H1 (cell line): Measurements from ENCODE around the gene RAB40B. TPM values are rescaled to one million over a fixed set of nuclear protein-coding genes. Genes with fewer than 3 reads are reported as not detected.

Source experiments
- CTCF ChIA-PET: fragments of 300-600 bp; sonication (Branson Sonifier 250); formaldehyde crosslinking; loops from one replicate; lab custom pipeline; 2021; ENCODE audit not compliant: partially characterized antibody; lab: Charles Lee
- POLR2A ChIA-PET: fragments of 300-600 bp; sonication (Branson Sonifier 250); formaldehyde crosslinking; loops from one replicate; lab custom pipeline; 2021; ENCODE audit warnings: inconsistent platforms; ENCODE audit not compliant: partially characterized antibody; lab: Charles Lee
- DNase-seq, 2 experiments: peaks; one replicate each; pipeline versions ENCODE4 v3.0.0 to v3.0.0-alpha.2; 2010 to 2022; ENCODE audit warnings: low spot score in 2 of 2, low read depth in 1 of 2, mixed read lengths in 1 of 2
- FAIRE-seq: peaks from 2 replicates; lab custom pipeline; 2011; peaks lifted over from hg19 to GRCh38; lab: Jason Lieb, UNC
- H2AFZ ChIP-seq: 2 replicates; pipeline ENCODE4 v1.8.1; 2012; ENCODE audit warnings: low read length, inconsistent platforms
- H2AK5ac ChIP-seq: 2 replicates; pipeline ENCODE4 v1.6.1; 2013; ENCODE audit warnings: low read depth, low read length
- H2BK120ac ChIP-seq: replicated peaks from 2 replicates; pipeline ENCODE3; 2013; ENCODE audit warnings: low read depth, low read length, inconsistent platforms
- H2BK12ac ChIP-seq: 2 replicates; pipeline ENCODE4 v1.6.1; 2013; ENCODE audit warnings: low read depth, low read length
- H2BK15ac ChIP-seq: 2 replicates; pipeline ENCODE4 v1.6.1; 2013; ENCODE audit warnings: low read length
- H2BK20ac ChIP-seq: 2 replicates; pipeline ENCODE4 v1.6.1; 2013; ENCODE audit warnings: low read length
- H2BK5ac ChIP-seq: 2 replicates; pipeline ENCODE4 v1.6.1; 2013; ENCODE audit warnings: low read depth, low read length
- H3K14ac ChIP-seq: 2 replicates; pipeline ENCODE4 v1.6.1; 2013; ENCODE audit warnings: inconsistent platforms; ENCODE audit not compliant: insufficient read length
- H3K18ac ChIP-seq: 2 replicates; pipeline ENCODE4 v1.6.1; 2013; ENCODE audit warnings: low read length; ENCODE audit errors: extremely low read depth
- H3K23ac ChIP-seq: 2 replicates; pipeline ENCODE4 v1.6.1; 2013; ENCODE audit warnings: inconsistent platforms; ENCODE audit not compliant: insufficient read length
- H3K23me2 ChIP-seq: 2 replicates; pipeline ENCODE4 v1.6.1; 2013; ENCODE audit warnings: low read depth, low read length
- H3K27ac ChIP-seq: 2 replicates; pipeline ENCODE4 v1.6.1; 2011; ENCODE audit warnings: low read depth, low read length, inconsistent platforms
- H3K27me3 ChIP-seq, 4 experiments: replicated peaks in 1 of 4; 1 replicate in 1 of 4; 2 replicates in 3 of 4; pipeline versions ENCODE4 v1.6.1 to v1.8.1; 2011 to 2013; ENCODE audit warnings: low read length in 3 of 4, mild to moderate bottlenecking in 3 of 4, inconsistent platforms in 2 of 4, mixed read lengths in 2 of 4, moderate library complexity in 1 of 4; ENCODE audit not compliant: control insufficient read depth in 3 of 4, insufficient read depth in 3 of 4; ENCODE audit errors: extremely low read depth in 1 of 4
- H3K36me3 ChIP-seq, 4 experiments: 2 replicates each; pipeline versions ENCODE4 v1.6.1 to v1.8.1; 2011 to 2013; ENCODE audit warnings: mild to moderate bottlenecking in 4 of 4, low read length in 3 of 4, moderate library complexity in 2 of 4, control low read depth in 1 of 4, inconsistent platforms in 1 of 4; ENCODE audit not compliant: insufficient read depth in 4 of 4, control insufficient read depth in 2 of 4
- H3K4ac ChIP-seq: replicated peaks from 2 replicates; pipeline ENCODE3; 2013; ENCODE audit warnings: low read length, low read depth, mixed read lengths, inconsistent platforms; ENCODE audit not compliant: insufficient read length
- H3K4me1 ChIP-seq, 4 experiments: replicated peaks in 1 of 4; 1 replicate in 1 of 4; 2 replicates in 3 of 4; pipeline versions ENCODE4 v1.6.1 to v1.8.1; 2011 to 2013; ENCODE audit warnings: low read length in 3 of 4, inconsistent platforms in 2 of 4, mixed read lengths in 1 of 4; ENCODE audit not compliant: insufficient read depth in 4 of 4, control insufficient read depth in 3 of 4
- H3K4me2 ChIP-seq, 2 experiments: 2 replicates each; pipeline versions ENCODE4 v1.6.1 to v1.8.1; 2011 to 2013; ENCODE audit warnings: low read depth in 2 of 2, low read length in 2 of 2, control low read depth in 1 of 2, inconsistent platforms in 1 of 2, mild to moderate bottlenecking in 1 of 2; ENCODE audit not compliant: insufficient read depth in 1 of 2
- H3K4me3 ChIP-seq, 4 experiments: fragments of 200-600, 300-600 bp in 1 of 4; sonication (generic), shearing (Covaris generic), sonication (Bioruptor Twin) in 1 of 4; 2 replicates each; pipeline versions ENCODE4 v1.5.1 to v1.8.1; 2011 to 2016; ENCODE audit warnings: low read length in 4 of 4, low read depth in 3 of 4, control low read depth in 2 of 4, inconsistent platforms in 2 of 4, mild to moderate bottlenecking in 2 of 4, mixed read lengths in 1 of 4, moderate library complexity in 1 of 4; ENCODE audit not compliant: insufficient read depth in 2 of 4; ENCODE audit errors: extremely low read depth in 1 of 4
- H3K56ac ChIP-seq: replicated peaks from 2 replicates; pipeline ENCODE3; 2013; ENCODE audit warnings: low read depth, mild to moderate bottlenecking, mixed read lengths, low read length, inconsistent platforms; ENCODE audit not compliant: insufficient read length
- H3K79me1 ChIP-seq: 2 replicates; pipeline ENCODE4 v1.6.1; 2013; ENCODE audit warnings: low read depth, low read length, control low read depth
- H3K79me2 ChIP-seq, 2 experiments: 2 replicates each; pipeline versions ENCODE4 v1.6.1 to v1.8.1; 2012 to 2013; ENCODE audit warnings: low read length in 2 of 2, mild to moderate bottlenecking in 2 of 2, inconsistent platforms in 1 of 2; ENCODE audit not compliant: insufficient read depth in 2 of 2, control insufficient read depth in 1 of 2
- H3K9ac ChIP-seq, 4 experiments: replicated peaks in 1 of 4; 1 replicate in 1 of 4; 2 replicates in 3 of 4; pipeline versions ENCODE4 v1.6.1 to v1.8.1; 2011 to 2013; ENCODE audit warnings: low read depth in 3 of 4, low read length in 3 of 4, control low read depth in 2 of 4, mild to moderate bottlenecking in 2 of 4, moderate library complexity in 2 of 4, inconsistent platforms in 1 of 4; ENCODE audit errors: extremely low read depth in 1 of 4
- H3K9me3 ChIP-seq, 2 experiments: 2 replicates each; pipeline versions ENCODE4 v1.6.1 to v1.8.1; 2012 to 2013; ENCODE audit warnings: mild to moderate bottlenecking in 2 of 2, moderate library complexity in 2 of 2, control low read depth in 1 of 2, inconsistent platforms in 1 of 2, low read depth in 1 of 2, low read length in 1 of 2, mixed read lengths in 1 of 2; ENCODE audit not compliant: insufficient read depth in 2 of 2
- H4K20me1 ChIP-seq, 2 experiments: replicated peaks in 1 of 2; 2 replicates each; pipeline versions ENCODE3 to v1.8.1; 2011 to 2013; ENCODE audit warnings: inconsistent platforms in 2 of 2, low read length in 2 of 2, mild to moderate bottlenecking in 1 of 2; ENCODE audit not compliant: insufficient read depth in 2 of 2, control insufficient read depth in 1 of 2
- H4K5ac ChIP-seq: 2 replicates; pipeline ENCODE4 v1.6.1; 2013; ENCODE audit warnings: low read length, low read depth, mixed read lengths, inconsistent platforms; ENCODE audit not compliant: insufficient read length
- H4K8ac ChIP-seq: 2 replicates; pipeline ENCODE4 v1.8.0; 2013; ENCODE audit warnings: mild to moderate bottlenecking, moderate library complexity, low read length, inconsistent platforms; ENCODE audit not compliant: insufficient read depth; ENCODE audit errors: extremely low read depth
- H4K91ac ChIP-seq: replicated peaks from 2 replicates; pipeline ENCODE3; 2013; ENCODE audit warnings: low read length, mixed read lengths, inconsistent platforms; ENCODE audit not compliant: insufficient read length
- ASH2L ChIP-seq: fragments of 200-600, 300-600 bp; sonication (generic); IDR thresholded peaks from one replicate; pipeline ENCODE4 v1.7.1; 2017; ENCODE audit warnings: low read length
- CTBP2 ChIP-seq: IDR thresholded peaks from 2 replicates; pipeline ENCODE4 v1.7.0; 2011; ENCODE audit warnings: borderline replicate concordance, mild to moderate bottlenecking, moderate library complexity, mixed read lengths, low read length; ENCODE audit not compliant: insufficient read depth, insufficient read length
- EGR1 ChIP-seq: IDR thresholded peaks from 2 replicates; pipeline ENCODE4 v1.6.1; 2011; ENCODE audit warnings: low read depth, low read length, borderline replicate concordance
- NANOG ChIP-seq: IDR thresholded peaks from 2 replicates; pipeline ENCODE4 v1.6.1; 2011; ENCODE audit warnings: low read length, low read depth, mild to moderate bottlenecking, inconsistent platforms; ENCODE audit not compliant: insufficient read depth, poor library complexity, severe bottlenecking
- POU5F1 ChIP-seq: IDR thresholded peaks from 2 replicates; pipeline ENCODE4 v1.6.1; 2011; ENCODE audit warnings: low read depth, mild to moderate bottlenecking, low read length, moderate library complexity
- WGBS, 2 experiments: shearing (Covaris generic) in 1 of 2; methylation state at CpG; one replicate each; pipeline versions ENCODE4 v1.1.6 to v1.1.7; 2013 to 2015; ENCODE audit warnings: low lambda C conversion rate in 2 of 2, mixed read lengths in 2 of 2, inconsistent platforms in 1 of 2, low coverage in 1 of 2, missing lambda C conversion rate in 1 of 2; ENCODE audit not compliant: insufficient replicate concordance in 2 of 2, insufficient coverage in 1 of 2, insufficient read length in 1 of 2; ENCODE audit errors: extremely low coverage in 1 of 2, missing lambda C conversion rate in 1 of 2; 5-methylcytosine and 5-hydroxymethylcytosine counted together
- long read RNA-seq, 2 experiments: library from RNA in 1 of 2; library from capped mRNA in 1 of 2; stranded (forward); transcript quantifications; one replicate each; pipeline ENCODE4 v2.0.0, GENCODE V29; 2021; ENCODE audit warnings: inconsistent platforms in 1 of 2
- polyA minus RNA-seq, 3 experiments: library from RNA; depleted of rRNA, polyadenylated mRNA; stranded (reverse); fragments of >200 nt; gene quantifications; 1 replicate in 2 of 3; 2 replicates in 1 of 3; pipeline ENCODE4 v1.2.3, GENCODE V29; 2011
- polyA plus RNA-seq, 7 experiments: library from polyadenylated mRNA; depleted of rRNA in 3 of 7; stranded (reverse) in 5 of 7; unstranded in 2 of 7; fragments of >200 nt in 5 of 7; fragments of 200-250 nt in 2 of 7; gene quantifications; 1 replicate in 5 of 7; 2 replicates in 1 of 7; 4 replicates in 1 of 7; pipeline versions ENCODE4 v1.2.1 to v1.2.3, GENCODE V29; 2011 to 2013; ENCODE audit warnings: missing spikeins in 2 of 7, mixed read lengths in 2 of 7
- total RNA-seq: library from RNA; stranded (reverse); fragmentation: NEBNext Ultra II Directional; extraction: Animal tissue kit (Norgen Biotek cat#: 25700); gene quantifications from 2 replicates; pipeline ENCODE4 v1.2.1, GENCODE V29; 2021
- TF ChIP-seq, protein P1 (sequence below): IDR thresholded peaks from 2 replicates; pipeline ENCODE4 v1.6.1; 2012; ENCODE audit warnings: inconsistent platforms

RAB40B gene, protein sequence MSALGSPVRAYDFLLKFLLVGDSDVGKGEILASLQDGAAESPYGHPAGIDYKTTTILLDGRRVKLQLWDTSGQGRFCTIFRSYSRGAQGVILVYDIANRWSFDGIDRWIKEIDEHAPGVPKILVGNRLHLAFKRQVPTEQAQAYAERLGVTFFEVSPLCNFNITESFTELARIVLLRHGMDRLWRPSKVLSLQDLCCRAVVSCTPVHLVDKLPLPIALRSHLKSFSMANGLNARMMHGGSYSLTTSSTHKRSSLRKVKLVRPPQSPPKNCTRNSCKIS
- total RNA-seq (3.1 and 3.3 TPM in 2 replicates), polyA plus RNA-seq (2011; rRNA removed) (4.6 and 7.1 TPM in 2 replicates), polyA minus RNA-seq (2011; rRNA and poly(A)+ RNA removed) (0.95 and 1.5 TPM in 2 replicates)
- 2.9 TPM for polyA plus RNA-seq (2011; cell fraction: cytosol; rRNA removed)
- 5.8 TPM for polyA plus RNA-seq (2011; cell fraction: nucleus; rRNA removed)
- 4.1 to 5.9 TPM (median 4.3 TPM) in 4 replicates for polyA plus RNA-seq (2012, experiment 1 of 2)
- polyA plus RNA-seq (2012, experiment 2 of 2), result 13.5 TPM
- 2.4 TPM for polyA plus RNA-seq (2013, experiment 1 of 2)
- polyA plus RNA-seq (2013, experiment 2 of 2), result 3.6 TPM
- polyA minus RNA-seq (2011; cell fraction: cytosol; rRNA and poly(A)+ RNA removed), result 1.1 TPM
- 1.8 TPM for polyA minus RNA-seq (2011; cell fraction: nucleus; rRNA and poly(A)+ RNA removed)
- long read RNA-seq, experiment 1, partial matches to known transcripts, result 0 of 4 reads
- long read RNA-seq, experiment 1, other reads (novel, unspliced or antisense), result 0 of 4 reads
- long read RNA-seq, experiment 2, partial matches to known transcripts, result 0 of 1 reads
- long read RNA-seq, experiment 2, other reads (novel, unspliced or antisense), result 1 of 1 reads

DNA sequence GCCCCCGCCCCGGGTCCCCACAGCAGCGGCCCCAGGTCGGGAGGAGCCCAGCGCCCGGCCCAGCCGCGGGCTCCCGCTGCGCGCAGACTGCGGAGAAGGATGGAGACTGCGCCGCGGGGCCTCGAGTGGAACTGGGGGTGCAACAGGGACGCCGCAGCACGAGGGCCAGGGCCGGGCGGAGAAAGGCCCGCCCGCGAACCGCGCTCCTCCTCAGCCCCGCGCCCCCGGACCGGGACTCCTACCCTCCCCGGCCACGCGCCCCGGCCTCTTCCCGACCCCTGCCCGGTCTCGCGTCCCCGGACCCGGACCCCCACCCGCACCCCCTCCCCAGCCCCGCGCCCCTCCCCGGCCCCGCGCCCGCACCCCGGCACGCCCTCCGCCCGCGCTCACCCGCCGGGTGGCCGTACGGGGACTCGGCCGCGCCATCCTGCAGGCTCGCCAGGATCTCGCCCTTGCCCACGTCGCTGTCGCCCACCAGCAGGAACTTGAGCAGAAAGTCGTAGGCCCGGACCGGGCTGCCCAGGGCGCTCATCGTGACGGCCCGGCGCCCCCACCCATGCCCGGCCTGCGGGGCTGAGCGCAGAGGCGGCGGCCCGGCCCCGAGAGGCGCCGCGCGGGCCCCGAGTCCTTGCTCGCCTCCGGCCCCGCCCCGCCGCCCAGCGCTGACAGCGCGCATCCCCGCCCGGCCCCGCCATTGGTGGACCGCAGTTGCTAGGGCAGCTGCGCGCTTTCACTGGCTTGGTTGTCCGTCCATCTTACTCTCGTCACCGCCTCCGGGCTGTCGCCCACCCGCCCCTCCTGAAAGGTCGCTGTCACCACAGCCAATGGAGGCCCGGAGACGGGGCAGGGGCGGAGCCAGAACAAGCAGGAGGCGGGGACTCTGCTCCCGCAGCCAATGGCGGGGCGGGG, at the start of gene RAB40B:
RAB40B (minus strand) TSS at position 634 of the 909 bp plus-strand sequence; CDS start at position 532, 102 bp downstream.
- no peaks in the 10 kb centered on the region for H3K79me1 ChIP-seq
- no peak within 1 kb of the TSS for H3K56ac ChIP-seq
- DNase-seq, result peak; percentile 88 to 97
- no peak within 1 kb of the TSS for H2BK20ac ChIP-seq
- no peaks in the 10 kb centered on the region for H3K79me2 ChIP-seq
- H3K36me3 ChIP-seq, result no peaks in the 10 kb centered on the region; a peak in 1 of 8 replicates
- POLR2A ChIA-PET, result interaction anchor here (1.0 to 1.3 kb wide), 3 partner anchors 12 to 56 kb away, joined by 3 to 5 read pairs (median 4); partner anchors contain the start of gene FN3KRP
- peak within 1 kb of the TSS; percentile 33 to 78 (median 58) for H3K4me3 ChIP-seq
- H3K9me3 ChIP-seq, result no peaks in the 10 kb centered on the region
- CTCF ChIA-PET, result no interaction called here
- H3K18ac ChIP-seq, result no peak within 1 kb of the TSS; the same call in 1 of the 2 replicates
- H3K23me2 ChIP-seq, result peaks cover 8% of the 10 kb centered on the region; the same call in 1 of the 2 replicates
- FAIRE-seq, result no peak
- H3K9ac ChIP-seq, result no peak within 1 kb of the TSS
- H3K27ac ChIP-seq, result no peak within 1 kb of the TSS
- H4K5ac ChIP-seq, result no peak within 1 kb of the TSS
- H4K20me1 ChIP-seq, result peaks cover 0 to 9% of the 10 kb centered on the region in 2 experiments
- H2AFZ ChIP-seq, result peak within 1 kb of the TSS; percentile 41; the same call in 1 of the 2 replicates
- H3K4ac ChIP-seq, result no peak within 1 kb of the TSS
- peaks cover 16 to 34% (median 24%) of the 10 kb centered on the region in 4 experiments for H3K27me3 ChIP-seq
- H2AK5ac ChIP-seq, result no peak within 1 kb of the TSS
- no peak within 1 kb of the TSS; the same call in 1 of the 2 replicates for H2BK12ac ChIP-seq
- H3K4me2 ChIP-seq, result peak within 1 kb of the TSS; percentile 83 to 90
- no peak within 1 kb of the TSS for H2BK120ac ChIP-seq
- WGBS, 2 experiments, result 4% methylated on average over 24 of the region's 112 CpGs; no CpG with 5 or more reads in 1 of the 2 experiments
- H3K4me1 ChIP-seq, result peaks cover 0 to 11% (median 6%) of the 10 kb centered on the region in 4 experiments; a peak in 4 of 7 replicates
- H4K8ac ChIP-seq, result peak within 1 kb of the TSS; percentile 71
- no peak within 1 kb of the TSS for H3K14ac ChIP-seq
- H2BK15ac ChIP-seq, result no peak within 1 kb of the TSS
- no peak within 1 kb of the TSS; the same call in 1 of the 2 replicates for H2BK5ac ChIP-seq
- no peak within 1 kb of the TSS for H4K91ac ChIP-seq
- H3K23ac ChIP-seq, result no peak within 1 kb of the TSS
- TF ChIP-seq, protein P1, sequence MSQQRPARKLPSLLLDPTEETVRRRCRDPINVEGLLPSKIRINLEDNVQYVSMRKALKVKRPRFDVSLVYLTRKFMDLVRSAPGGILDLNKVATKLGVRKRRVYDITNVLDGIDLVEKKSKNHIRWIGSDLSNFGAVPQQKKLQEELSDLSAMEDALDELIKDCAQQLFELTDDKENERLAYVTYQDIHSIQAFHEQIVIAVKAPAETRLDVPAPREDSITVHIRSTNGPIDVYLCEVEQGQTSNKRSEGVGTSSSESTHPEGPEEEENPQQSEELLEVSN, result peak; percentile 44; the same call in 1 of the 2 replicates
- TF ChIP-seq EGR1 (no peak), POU5F1 (no peak), CTBP2 (no peak), ASH2L (no peak), NANOG (no peak)
